Effector memory CD8-positive, alpha-beta T cell (primary cell): ENCODE data around the gene IRX2.

Experiments used
- ATAC-seq: fragments of 150-1000 bp; cut with Tn5 transposase; replicated peaks from 2 replicates; pipeline ENCODE4 v1.10.0; 2021; ENCODE audit warnings: mild to moderate bottlenecking, moderate library complexity
- DNase-seq, 3 experiments: peaks; one replicate each; pipeline ENCODE4 v3.0.0; 2021
- H3K27ac Mint-ChIP-seq, 2 donors: one replicate each; pipeline ENCODE4 v1.8.0; 2022; ENCODE audit warnings: mild to moderate bottlenecking in 2 of 2, mixed read lengths in 2 of 2, moderate library complexity in 2 of 2
- H3K27me3 Mint-ChIP-seq, 2 donors: one replicate each; pipeline ENCODE4 v1.8.0; 2022; ENCODE audit warnings: mixed read lengths in 2 of 2
- H3K36me3 Mint-ChIP-seq: one replicate; pipeline ENCODE4 v1.8.0; 2022; ENCODE audit warnings: mild to moderate bottlenecking, moderate library complexity, mixed read lengths; ENCODE audit not compliant: insufficient read depth
- H3K4me1 Mint-ChIP-seq, 2 donors: one replicate each; pipeline ENCODE4 v1.8.0; 2022; ENCODE audit warnings: low read depth in 2 of 2, mixed read lengths in 2 of 2
- H3K4me3 Mint-ChIP-seq, 2 donors: one replicate each; pipeline ENCODE4 v1.8.0; 2022; ENCODE audit warnings: mild to moderate bottlenecking in 2 of 2, mixed read lengths in 2 of 2, moderate library complexity in 2 of 2
- H3K9me3 Mint-ChIP-seq, 2 donors: one replicate each; pipeline ENCODE4 v1.8.0; 2022; ENCODE audit warnings: mixed read lengths in 2 of 2

The IRX2 gene

DNA sequence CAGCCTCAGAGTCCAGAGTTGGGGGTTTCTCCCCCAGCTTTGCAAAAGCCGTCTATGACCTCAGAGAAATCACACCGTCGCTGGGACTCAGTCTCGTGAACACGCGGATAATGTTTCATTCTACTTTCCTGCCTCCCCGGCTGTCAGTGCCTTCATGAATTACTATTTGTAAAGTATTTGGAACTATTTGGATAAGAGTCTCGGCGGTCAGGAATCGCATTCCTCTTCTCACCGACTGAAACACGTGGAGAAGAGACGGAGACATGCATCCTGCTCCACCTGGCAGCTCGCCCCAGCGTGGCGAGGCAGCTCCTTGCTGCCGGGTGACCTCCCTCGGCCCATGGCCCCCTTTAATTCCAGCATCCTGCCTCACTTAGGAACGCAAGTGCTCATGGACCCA is 23.9 kb downstream of the IRX2 start:
- no peaks in the 10 kb centered on the region for H3K4me1 Mint-ChIP-seq

DNA sequence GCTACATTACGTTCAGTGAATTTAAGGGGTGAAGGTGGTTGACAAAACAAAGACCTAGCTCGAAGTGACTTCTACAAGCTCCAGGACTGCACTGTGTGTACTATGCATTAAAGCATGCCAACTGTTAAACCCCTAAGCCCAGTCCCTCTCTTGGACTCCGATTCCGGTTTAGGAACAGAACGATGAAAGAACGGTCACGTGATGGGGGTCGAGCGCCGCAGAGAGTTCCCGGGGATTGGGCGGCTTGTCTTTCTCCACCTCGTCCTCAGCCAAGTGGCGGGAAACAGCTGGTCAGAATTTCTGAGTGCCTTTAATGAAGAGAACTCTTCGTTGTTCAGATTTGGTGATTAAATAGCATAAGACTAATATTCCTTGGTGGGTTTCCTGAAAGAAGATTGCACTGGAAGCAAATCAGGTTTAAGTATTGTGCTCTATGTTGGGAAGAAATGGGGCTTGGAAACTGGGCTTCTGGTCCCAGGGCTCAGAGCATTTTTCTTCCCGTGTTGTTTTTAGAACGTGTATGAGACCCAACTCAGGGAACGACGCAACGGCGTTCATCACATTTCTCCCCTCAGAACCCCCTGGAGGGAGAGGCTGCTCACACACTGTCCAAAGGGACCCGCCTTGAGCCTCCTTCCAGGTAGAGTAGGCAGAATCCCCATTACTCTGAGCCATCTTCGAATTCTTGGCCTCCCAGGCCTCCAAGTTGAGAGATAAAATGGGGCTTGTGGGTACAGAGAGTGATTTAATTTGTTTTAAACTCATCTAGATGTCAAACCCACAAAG is 25.3 kb downstream of the IRX2 start:
- ATAC-seq (no peak), DNase-seq (no peak)
- no peaks in the 10 kb centered on the region for H3K4me1 Mint-ChIP-seq
- H3K9me3 Mint-ChIP-seq, result peaks cover 4 to 8% of the 10 kb centered on the region in 2 donors
- H3K4me3 Mint-ChIP-seq, result no peak overlapping the region
- no peaks in the 10 kb centered on the region for H3K36me3 Mint-ChIP-seq
- no peak overlapping the region for H3K27ac Mint-ChIP-seq
- no peaks in the 10 kb centered on the region for H3K27me3 Mint-ChIP-seq

More for the DNA sequence above, 23.9 kb downstream of the IRX2 start:
- no peak overlapping the region for H3K27ac Mint-ChIP-seq
- no peak for DNase-seq
- H3K36me3 Mint-ChIP-seq, result no peaks in the 10 kb centered on the region
- H3K4me3 Mint-ChIP-seq, result no peak overlapping the region
- H3K27me3 Mint-ChIP-seq, result no peaks in the 10 kb centered on the region
- ATAC-seq, result no peak
- H3K9me3 Mint-ChIP-seq, result peaks cover 4 to 8% of the 10 kb centered on the region in 2 donors

DNA sequence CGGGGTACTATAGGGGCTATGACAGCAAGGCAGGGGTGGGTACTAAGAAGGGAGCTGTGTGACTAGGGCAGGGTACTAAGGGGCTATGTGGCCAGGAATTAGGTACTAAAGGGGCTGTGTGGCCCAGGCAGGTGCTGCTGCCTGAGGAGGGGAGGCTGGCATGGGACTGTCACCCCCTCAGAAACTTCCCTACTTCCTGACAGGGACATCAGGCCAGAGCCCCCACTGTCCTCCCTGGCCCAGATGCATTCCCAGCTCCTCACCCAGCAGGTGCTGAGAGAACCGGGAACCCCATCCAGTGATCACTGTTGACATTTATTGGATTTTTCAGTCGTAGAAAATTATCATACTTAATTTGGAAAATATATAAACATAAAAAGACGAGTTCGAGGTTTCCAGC is 26.6 kb downstream of the IRX2 start:
- H3K4me1 Mint-ChIP-seq, result no peaks in the 10 kb centered on the region
- H3K36me3 Mint-ChIP-seq, result no peaks in the 10 kb centered on the region
- no peak for ATAC-seq
- no peak overlapping the region for H3K27ac Mint-ChIP-seq
- H3K4me3 Mint-ChIP-seq, result no peak overlapping the region
- H3K9me3 Mint-ChIP-seq, result peaks cover 4 to 8% of the 10 kb centered on the region in 2 donors
- H3K27me3 Mint-ChIP-seq, result no peaks in the 10 kb centered on the region
- no peak for DNase-seq

DNA sequence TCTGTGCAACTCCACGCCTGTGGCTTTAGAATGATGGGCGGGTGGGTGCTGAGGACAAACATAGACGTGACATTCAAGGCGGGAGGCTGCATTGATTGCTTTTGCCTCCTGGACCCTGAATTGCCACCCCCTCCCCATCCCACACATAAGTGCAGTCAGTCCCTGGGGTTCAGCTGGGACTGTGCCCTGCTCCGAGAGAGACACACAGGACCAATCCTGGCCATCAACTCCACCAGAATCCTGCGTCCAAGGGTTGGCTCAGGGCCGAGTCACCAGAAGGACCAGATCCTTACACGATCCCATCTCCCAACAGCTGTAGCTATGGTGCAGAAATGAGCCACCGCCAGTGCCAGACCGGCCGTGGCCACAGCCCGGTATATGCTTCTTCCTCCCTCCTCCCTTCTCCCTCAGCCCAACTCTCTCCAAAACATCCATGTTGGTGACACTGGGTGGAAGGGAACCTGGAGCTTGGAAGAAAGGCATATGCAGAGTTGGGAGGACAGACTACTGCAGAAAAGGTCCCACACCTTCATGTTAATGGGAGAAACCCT is 27.4 kb downstream of the IRX2 start:
- H3K9me3 Mint-ChIP-seq, result peaks cover 4 to 8% of the 10 kb centered on the region in 2 donors

DNA sequence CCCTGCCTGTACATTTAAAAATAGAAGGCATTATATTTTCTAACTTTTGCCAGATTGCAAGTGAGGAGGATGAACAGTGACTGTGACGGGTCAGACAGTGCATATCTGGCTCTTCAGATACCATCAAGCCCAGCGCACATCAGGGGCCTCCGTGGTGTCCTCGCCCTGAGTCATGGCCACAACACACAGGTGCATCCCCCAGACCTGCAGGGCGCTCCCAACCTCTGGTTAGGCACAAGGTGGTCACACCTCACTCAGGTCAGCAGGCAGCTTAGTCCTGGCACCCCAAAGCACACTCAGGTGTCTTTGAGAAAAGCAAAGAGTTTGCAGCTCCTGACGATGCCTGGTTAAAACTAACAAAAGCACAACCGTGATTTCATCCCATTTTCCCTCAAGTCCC is 28.6 kb downstream of the IRX2 start:
- no peak overlapping the region for H3K27ac Mint-ChIP-seq
- H3K4me1 Mint-ChIP-seq, result no peaks in the 10 kb centered on the region
- no peaks in the 10 kb centered on the region for H3K36me3 Mint-ChIP-seq
- no peak overlapping the region for H3K4me3 Mint-ChIP-seq
- ATAC-seq (no peak), DNase-seq (no peak)
- peaks cover 3 to 4% of the 10 kb centered on the region in 2 donors for H3K9me3 Mint-ChIP-seq
- H3K27me3 Mint-ChIP-seq, result no peaks in the 10 kb centered on the region

More for the DNA sequence above, 27.4 kb downstream of the IRX2 start:
- no peak overlapping the region for H3K27ac Mint-ChIP-seq
- H3K36me3 Mint-ChIP-seq, result no peaks in the 10 kb centered on the region
- H3K4me3 Mint-ChIP-seq, result no peak overlapping the region
- no peaks in the 10 kb centered on the region for H3K4me1 Mint-ChIP-seq
- DNase-seq (no peak), ATAC-seq (no peak)
- no peaks in the 10 kb centered on the region for H3K27me3 Mint-ChIP-seq

DNA sequence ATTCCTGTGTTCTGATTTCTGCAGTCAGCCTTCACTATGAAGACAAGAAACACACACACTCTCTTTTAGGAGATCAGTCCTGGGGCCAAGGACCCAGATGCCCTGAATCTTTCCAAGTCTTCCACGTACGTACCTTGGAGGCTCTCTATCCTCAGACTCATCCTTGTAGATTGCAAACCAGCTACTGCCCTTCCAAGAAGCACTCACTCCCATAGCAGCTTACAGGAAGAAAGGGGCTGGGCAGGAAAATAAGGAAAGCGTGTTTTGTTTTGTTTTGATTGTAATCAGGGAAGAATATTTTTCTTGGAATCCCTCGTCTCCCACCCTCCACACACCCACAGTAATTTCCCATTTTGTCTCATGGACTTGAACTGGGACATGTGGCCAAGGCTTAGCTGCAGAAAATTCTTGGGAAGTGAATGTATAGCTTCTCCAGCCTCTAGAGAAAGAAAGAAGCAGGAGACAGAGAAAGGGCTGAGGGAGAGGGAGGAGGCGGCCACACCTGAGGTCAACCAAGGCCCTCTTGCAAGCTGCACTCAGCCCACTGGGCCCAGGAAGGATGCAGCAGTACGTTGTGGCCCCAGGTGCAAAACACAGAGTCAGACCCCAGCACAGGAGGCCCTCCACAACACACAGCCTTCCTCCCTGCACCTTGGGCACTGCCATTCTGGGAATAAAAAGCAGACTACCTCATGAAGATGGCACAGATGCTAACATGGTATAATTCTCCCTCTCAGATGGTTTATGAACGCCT is 29.9 kb downstream of the IRX2 start:
- Mint-ChIP-seq H3K4me3 (no peak overlapping the region), H3K27me3 (peaks cover 0 to 7% of the 10 kb centered on the region in 2 donors), H3K36me3 (no peaks in the 10 kb centered on the region), H3K9me3 (peaks cover 8 to 12% of the 10 kb centered on the region in 2 donors), H3K4me1 (no peaks in the 10 kb centered on the region), H3K27ac (no peak overlapping the region)
- DNase-seq, result no peak
- no peak for ATAC-seq

DNA sequence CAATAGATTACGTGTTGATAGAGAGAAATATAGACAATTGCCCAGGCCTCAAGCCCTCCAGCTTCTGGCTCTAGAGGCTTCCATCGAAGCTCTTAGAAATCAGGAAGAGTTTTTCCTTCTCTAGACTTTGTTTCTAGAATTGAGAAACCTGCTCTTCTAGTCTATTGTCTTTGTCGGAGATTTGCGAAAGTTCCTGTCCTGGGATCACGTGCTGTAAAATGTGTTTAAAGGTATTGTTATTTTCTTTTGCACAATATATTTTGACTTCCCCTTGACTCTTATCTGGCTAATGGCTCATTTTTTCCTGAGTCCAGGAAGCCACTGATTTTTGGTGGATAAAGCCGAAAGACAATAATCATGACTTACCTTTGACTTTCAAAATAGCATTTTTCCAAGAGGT is 32.1 kb downstream of the IRX2 start:
- no peaks in the 10 kb centered on the region for H3K4me1 Mint-ChIP-seq
- no peak overlapping the region for H3K27ac Mint-ChIP-seq
- no peak for DNase-seq
- peaks cover 0 to 7% of the 10 kb centered on the region in 2 donors for H3K27me3 Mint-ChIP-seq
- H3K4me3 Mint-ChIP-seq, result no peak overlapping the region
- H3K36me3 Mint-ChIP-seq, result no peaks in the 10 kb centered on the region
- peaks cover 8 to 17% of the 10 kb centered on the region in 2 donors for H3K9me3 Mint-ChIP-seq
- ATAC-seq, result no peak

DNA sequence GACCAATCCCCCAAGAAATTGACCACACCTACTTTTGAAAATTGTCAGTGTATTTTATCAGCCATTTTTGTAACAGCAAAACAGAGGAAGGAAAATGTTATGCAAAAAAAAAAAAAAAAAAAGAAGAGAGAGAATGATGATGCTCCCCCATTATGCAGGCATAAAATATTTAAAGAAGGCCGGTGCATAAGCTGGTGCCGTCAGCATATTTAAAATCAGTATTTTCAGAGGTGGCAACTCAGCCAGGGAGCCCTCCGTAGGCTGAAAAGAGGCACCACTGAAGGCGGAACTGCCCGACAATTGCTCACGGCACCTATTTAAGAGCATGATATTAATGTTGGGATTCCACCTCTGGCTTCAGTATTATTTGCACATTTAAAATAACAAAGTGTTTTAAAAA is 33.4 kb downstream of the IRX2 start:
- peaks cover 0 to 7% of the 10 kb centered on the region in 2 donors for H3K27me3 Mint-ChIP-seq
- H3K9me3 Mint-ChIP-seq, result peaks cover 8 to 17% of the 10 kb centered on the region in 2 donors
- no peaks in the 10 kb centered on the region for H3K4me1 Mint-ChIP-seq
- H3K27ac Mint-ChIP-seq, result no peak overlapping the region
- DNase-seq (no peak), ATAC-seq (no peak)
- no peak overlapping the region for H3K4me3 Mint-ChIP-seq
- no peaks in the 10 kb centered on the region for H3K36me3 Mint-ChIP-seq

DNA sequence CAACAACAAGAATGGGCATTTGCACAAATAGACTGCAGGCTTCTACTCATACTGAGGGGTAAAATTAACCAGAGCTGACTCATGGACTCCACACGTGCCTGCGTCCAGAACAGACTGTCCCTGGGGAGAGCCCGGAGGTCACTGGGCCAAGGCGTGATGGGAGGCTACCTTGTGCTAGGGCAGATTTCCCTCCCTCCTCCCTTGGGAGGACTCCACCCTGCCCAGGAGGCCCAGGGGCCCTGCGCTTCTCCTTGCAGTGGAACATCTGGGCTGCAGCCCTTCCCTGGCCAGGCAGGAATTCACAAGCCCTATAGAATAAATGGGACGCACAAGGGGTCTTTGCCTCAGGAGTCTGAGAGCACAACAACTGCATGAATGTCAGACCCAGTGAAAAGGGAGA is 35.6 kb downstream of the IRX2 start:
- peaks cover 4% of the 10 kb centered on the region for H3K36me3 Mint-ChIP-seq
- peaks cover 11 to 17% of the 10 kb centered on the region in 2 donors for H3K9me3 Mint-ChIP-seq
- peaks cover 0 to 7% of the 10 kb centered on the region in 2 donors for H3K27me3 Mint-ChIP-seq
- no peak overlapping the region for H3K4me3 Mint-ChIP-seq
- no peaks in the 10 kb centered on the region for H3K4me1 Mint-ChIP-seq
- ATAC-seq (no peak), DNase-seq (no peak)
- H3K27ac Mint-ChIP-seq, result no peak overlapping the region

DNA sequence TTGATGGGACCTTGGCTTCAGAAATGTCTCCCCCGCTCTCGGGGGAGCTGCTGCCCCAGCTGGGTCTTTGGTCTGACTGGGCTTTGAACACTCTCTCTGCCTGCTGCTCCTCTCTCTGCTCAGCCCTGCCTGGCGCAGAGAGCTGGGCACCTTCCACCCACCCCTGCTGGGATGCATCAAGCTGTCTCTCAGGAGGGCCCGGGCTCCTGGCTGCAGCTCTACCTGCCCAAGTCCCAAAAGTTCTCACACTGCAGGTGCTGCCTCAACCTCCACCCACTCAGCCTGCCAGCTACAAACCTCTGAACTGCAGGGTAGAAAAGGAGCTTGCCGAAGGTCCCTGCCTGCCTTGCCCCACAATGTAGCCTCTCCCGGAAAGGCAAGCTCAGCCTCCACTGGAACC is 36.7 kb downstream of the IRX2 start:
- H3K36me3 Mint-ChIP-seq, result peaks cover 4% of the 10 kb centered on the region
- H3K4me3 Mint-ChIP-seq, result no peak overlapping the region
- H3K27ac Mint-ChIP-seq, result no peak overlapping the region
- no peaks in the 10 kb centered on the region for H3K4me1 Mint-ChIP-seq
- H3K27me3 Mint-ChIP-seq, result peaks cover 0 to 7% of the 10 kb centered on the region in 2 donors
- no peak for ATAC-seq
- no peak for DNase-seq
- peaks cover 11 to 17% of the 10 kb centered on the region in 2 donors for H3K9me3 Mint-ChIP-seq

DNA sequence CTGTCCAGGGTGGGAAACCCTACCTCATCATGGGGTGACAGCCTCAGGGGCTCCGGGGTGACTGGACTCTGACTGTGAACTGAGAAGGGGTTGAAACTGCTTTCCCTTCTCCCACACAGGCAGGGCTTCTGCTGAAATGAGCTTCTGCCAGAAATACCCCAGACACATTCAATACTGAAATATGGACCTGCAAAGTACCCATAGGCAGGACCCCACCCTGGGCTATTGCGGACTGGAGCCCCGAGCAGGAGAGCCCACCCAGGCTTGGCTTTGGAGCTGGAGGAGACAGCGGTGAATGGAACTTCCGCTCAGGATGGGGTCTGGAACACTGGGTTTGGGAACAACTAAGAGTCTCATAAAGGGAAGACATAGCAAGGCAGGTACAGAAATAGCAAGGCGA is 37.5 kb downstream of the IRX2 start:
- Mint-ChIP-seq H3K36me3 (peaks cover 4% of the 10 kb centered on the region), H3K4me3 (no peak overlapping the region), H3K4me1 (no peaks in the 10 kb centered on the region), H3K27ac (no peak overlapping the region), H3K27me3 (peaks cover 0 to 7% of the 10 kb centered on the region in 2 donors), H3K9me3 (peaks cover 11 to 17% of the 10 kb centered on the region in 2 donors)
- no peak for DNase-seq
- no peak for ATAC-seq

DNA sequence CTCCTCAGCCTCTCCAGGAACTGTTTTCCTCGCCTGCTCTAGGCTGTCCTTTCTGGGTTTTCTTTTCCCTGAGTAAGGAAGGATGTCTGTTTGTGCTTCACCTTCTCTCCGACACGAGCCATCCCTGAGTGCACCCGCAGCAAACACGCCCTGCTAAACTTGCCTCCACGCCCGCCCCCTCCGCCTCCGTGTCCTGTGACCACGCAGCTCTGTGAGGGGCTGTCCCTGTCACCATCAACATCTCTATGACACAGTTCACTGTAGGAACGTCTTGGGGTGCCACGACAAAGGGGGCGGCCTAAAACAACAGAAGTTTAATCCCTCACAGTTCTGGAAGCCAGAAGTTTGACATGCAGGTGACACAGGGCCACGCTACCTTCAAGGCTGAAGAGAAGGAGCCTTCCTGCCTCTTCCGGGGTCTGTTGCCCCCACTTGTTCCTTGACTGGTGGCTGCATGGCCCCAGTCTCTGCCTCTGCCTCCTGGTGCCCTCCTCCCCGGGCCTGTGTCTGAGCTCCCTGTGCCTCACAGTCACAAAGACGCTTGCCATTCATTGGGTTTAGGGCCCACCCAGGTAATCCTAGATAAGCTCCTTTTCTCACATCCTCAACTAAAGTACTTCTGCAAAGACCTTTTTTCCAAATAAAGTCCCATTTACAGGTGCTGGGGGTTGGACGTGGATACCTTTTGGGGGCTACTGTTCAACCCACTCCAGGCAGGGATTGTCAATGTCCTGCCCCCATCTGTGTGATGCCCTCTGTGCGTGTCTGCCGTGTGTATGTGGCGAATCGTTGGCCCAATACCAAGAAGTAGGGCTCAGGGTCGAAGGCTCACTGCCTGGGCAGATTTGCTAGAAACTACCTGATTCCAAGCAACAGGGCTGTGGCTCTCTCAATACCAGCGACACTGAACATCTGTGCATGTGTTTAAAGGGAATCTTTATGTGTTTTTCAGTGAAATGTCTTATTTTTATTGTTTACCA is 39.7 kb downstream of the IRX2 start:
- DNase-seq (no peak), ATAC-seq (no peak)
- Mint-ChIP-seq H3K27ac (no peak overlapping the region), H3K9me3 (peaks cover 4 to 6% of the 10 kb centered on the region in 2 donors), H3K27me3 (no peaks in the 10 kb centered on the region), H3K36me3 (peaks cover 4% of the 10 kb centered on the region), H3K4me1 (no peaks in the 10 kb centered on the region), H3K4me3 (no peak overlapping the region)

DNA sequence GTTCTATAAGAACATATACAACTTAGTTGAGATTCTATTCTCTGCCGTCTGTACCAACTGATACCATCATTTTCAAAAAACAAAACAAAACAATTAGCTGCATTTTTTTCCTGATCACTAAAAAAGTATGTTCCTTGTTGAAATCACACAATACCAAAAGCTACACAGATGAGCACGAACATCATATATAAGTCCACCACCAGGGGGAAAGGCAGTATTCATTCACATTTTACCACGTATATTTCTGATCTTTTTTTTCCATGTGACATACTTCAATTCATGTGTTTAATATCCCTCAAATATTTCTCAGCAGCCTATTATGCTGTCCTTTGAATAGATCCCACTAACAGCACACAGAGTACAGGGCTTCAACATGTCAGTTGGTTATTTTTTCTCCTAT is 40.6 kb downstream of the IRX2 start:
- DNase-seq, result no peak
- Mint-ChIP-seq H3K9me3 (peaks cover 4 to 6% of the 10 kb centered on the region in 2 donors), H3K27me3 (peaks cover 0 to under 1% of the 10 kb centered on the region in 2 donors)

More for the DNA sequence above, 40.6 kb downstream of the IRX2 start:
- Mint-ChIP-seq H3K4me1 (no peaks in the 10 kb centered on the region), H3K27ac (no peak overlapping the region), H3K4me3 (no peak overlapping the region), H3K36me3 (peaks cover 4% of the 10 kb centered on the region)
- no peak for ATAC-seq
